ENCODE measurements around the gene CDC42BPB.

Gene CDC42BPB

GRCh38 chr14:103003351-103003615 is 54.1 kb downstream of the CDC42BPB start (continued):
- TF ChIP-seq ZNF37A (tag by site-specific recombination; IDR thresholded peaks at IDR 0.05) = no peak

- Histone ChIP-seq H3K36me3 (ENCODE audit: control insufficient read depth in 2 of 2, insufficient read depth in 1 of 2, low read length in 2 of 2) (peaks cover 1 to 63% of the 10 kb centered on the region in 2 experiments; a peak in 2 of 3 replicates), H3K27ac (ENCODE audit: extremely low read depth, low read depth, low read length) (no peak overlapping the region), H3K9me3 (ENCODE audit: control insufficient read depth, insufficient read depth, low read depth, low read length) (no peaks in the 10 kb centered on the region), H3K4me1 (ENCODE audit: control insufficient read depth, insufficient read depth, low read length) (no peaks in the 10 kb centered on the region), H3K4me3 (ENCODE audit: low read depth, low read length) (no peak overlapping the region)
- TF ChIP-seq CTCF (tag by site-specific recombination; IDR thresholded peaks at IDR 0.05) = peak; percentile 17; the same call in 1 of the 2 replicates
- no peak for TF ChIP-seq ZBTB49 (tag by site-specific recombination; IDR thresholded peaks at IDR 0.05; ENCODE audit: low read depth)
- TF ChIP-seq PRDM10 (tag by site-specific recombination; IDR thresholded peaks at IDR 0.05) = peak; percentile 37; the same call in 1 of the 2 replicates
- CTCF ChIA-PET = no interaction called here
- POLR2A ChIA-PET = no interaction called here
These were observed 54.6 kb downstream of the CDC42BPB start for GRCh38 chr14:103002578-103003350.

- Histone ChIP-seq H3K4me1 (ENCODE audit: control insufficient read depth, insufficient read depth, low read length) (no peaks in the 10 kb centered on the region), H3K36me3 (ENCODE audit: control insufficient read depth in 2 of 2, insufficient read depth in 1 of 2, low read length in 2 of 2) (peaks cover 3 to 63% of the 10 kb centered on the region in 2 experiments; a peak in 2 of 3 replicates), H3K4me3 (ENCODE audit: low read depth, low read length) (no peak overlapping the region), H3K27ac (ENCODE audit: extremely low read depth, low read depth, low read length) (no peak overlapping the region), H3K9me3 (ENCODE audit: control insufficient read depth, insufficient read depth, low read depth, low read length) (no peaks in the 10 kb centered on the region)
- TF ChIP-seq ZNF501 (tag by site-specific recombination; IDR thresholded peaks at IDR 0.05) = no peak
- TF ChIP-seq TCF7L2 (IDR thresholded peaks at IDR 0.05; ENCODE audit: borderline replicate concordance, low read depth, low read length) = no peak
- no peak for TF ChIP-seq ZBTB44 (tag by site-specific recombination; IDR thresholded peaks at IDR 0.05)
- TF ChIP-seq PRDM10 (tag by site-specific recombination; IDR thresholded peaks at IDR 0.05) = no peak
- TF ChIP-seq ZNF513 (tag by site-specific recombination; IDR thresholded peaks at IDR 0.05) = no peak
- TF ChIP-seq ZNF777 (tag by site-specific recombination; IDR thresholded peaks at IDR 0.05; ENCODE audit: borderline replicate concordance) = no peak
- no peak for TF ChIP-seq ZNF707 (tag by site-specific recombination; IDR thresholded peaks at IDR 0.05)
- TF ChIP-seq ZNF140 (tag by site-specific recombination; IDR thresholded peaks at IDR 0.05) = no peak
- ChIA-PET CTCF (interaction anchor here (0.8 kb wide), 1 partner anchor 103 kb away, joined by 3 read pairs; no protein-coding TSS in a partner anchor), POLR2A (no interaction called here)
These were observed 55.5 kb downstream of the CDC42BPB start for GRCh38 chr14:103001651-103002396.
